K562 (cell line): ENCODE data around the gene CELSR2. TPM values are rescaled to one million over a fixed set of nuclear protein-coding genes. Genes with fewer than 3 reads are reported as not detected.

Experiments
- ATAC-seq: fragments of 200-7000 bp; cut with Tn5 transposase; 3 replicates; pipeline ENCODE4 v1.9.1; 2020; ENCODE audit warnings: moderate library complexity
- BruUV-seq: library from RNA; stranded (reverse); fragments of 400-500 nt; replicated peaks from 2 replicates; lab custom pipeline; 2021; lab: Mats Ljungman, UMichigan
- CTCF ChIA-PET: fragments of 300-600 bp; formaldehyde crosslinking; extraction: SDS; loops from one replicate; lab custom pipeline; 2021; ENCODE audit warnings: low intra/inter-chr PET ratio; lab: Yijun Ruan, JAX
- POLR2A ChIA-PET: fragments of 300-600, 350-650 bp; sonication (Branson Sonifier 250); formaldehyde crosslinking; extraction: SDS; loops from one replicate; lab custom pipeline; 2021; ENCODE audit warnings: antibody characterized with exemption, inconsistent platforms; lab: Yijun Ruan, JAX
- DNase-seq, 4 experiments: peaks; one replicate each; pipeline versions ENCODE4 v3.0.0 to v3.0.0-alpha.2; 2011 to 2018; ENCODE audit warnings: low spot score in 3 of 4, mixed read lengths in 3 of 4; ENCODE audit errors: extremely low read depth in 1 of 4
- FAIRE-seq: peaks from 2 replicates; lab custom pipeline; 2011; peaks lifted over from hg19 to GRCh38; lab: Jason Lieb, UNC
- H2AFZ ChIP-seq: 2 replicates; pipeline ENCODE4 v1.6.0; 2011; ENCODE audit warnings: low read depth, low read length, control low read depth, inconsistent platforms
- H3K27ac ChIP-seq: fragments of 200-600 bp; 3 replicates; pipeline ENCODE4 v1.8.0; 2011; ENCODE audit warnings: low read depth, mild to moderate bottlenecking, control low read depth, inconsistent platforms, low read length, moderate library complexity, mixed read lengths; ENCODE audit errors: extremely low read depth
- H3K27me3 ChIP-seq, 2 experiments: fragments of 300-600 bp in 1 of 2; 2 replicates in 1 of 2; 3 replicates in 1 of 2; pipeline versions ENCODE4 v1.6.0 to v1.8.0; 2011; ENCODE audit warnings: inconsistent platforms in 2 of 2, low read length in 2 of 2, mild to moderate bottlenecking in 1 of 2, mixed read lengths in 1 of 2, moderate library complexity in 1 of 2; ENCODE audit not compliant: control insufficient read depth in 2 of 2, insufficient read depth in 2 of 2
- H3K36me3 ChIP-seq: fragments of 300-600 bp; 3 replicates; pipeline ENCODE4 v1.8.0; 2011; ENCODE audit warnings: mild to moderate bottlenecking, low read length, inconsistent platforms; ENCODE audit not compliant: control insufficient read depth, insufficient read depth
- H3K4me1 ChIP-seq, 2 experiments: fragments of 200-600 bp in 1 of 2; replicated peaks in 1 of 2; 2 replicates in 1 of 2; 3 replicates in 1 of 2; pipeline versions ENCODE4 v1.5.1 to v1.8.0; 2011; ENCODE audit warnings: inconsistent platforms in 2 of 2, low read length in 2 of 2, mild to moderate bottlenecking in 1 of 2, mixed read lengths in 1 of 2, moderate library complexity in 1 of 2; ENCODE audit not compliant: control insufficient read depth in 2 of 2, insufficient read depth in 2 of 2
- H3K4me2 ChIP-seq: 2 replicates; pipeline ENCODE4 v1.6.1; 2011; ENCODE audit warnings: low read length, control low read depth, inconsistent platforms, mixed read lengths; ENCODE audit not compliant: insufficient read depth
- H3K4me3 ChIP-seq: fragments of 200-600 bp; sonication (generic), shearing (Covaris generic); 2 replicates; pipeline ENCODE4 v1.5.1; 2016; ENCODE audit warnings: control low read depth, inconsistent platforms
- H3K79me2 ChIP-seq: fragments of 200-600 bp; 3 replicates; pipeline ENCODE4 v1.8.0; 2011; ENCODE audit warnings: low read length, inconsistent platforms; ENCODE audit not compliant: control insufficient read depth, insufficient read depth
- H3K9ac ChIP-seq, 2 experiments: 2 replicates each; pipeline versions ENCODE4 v1.6.0 to v1.6.1; 2011; ENCODE audit warnings: low read depth in 2 of 2, low read length in 2 of 2, control low read depth in 1 of 2, inconsistent platforms in 1 of 2, mild to moderate bottlenecking in 1 of 2, mixed read lengths in 1 of 2; ENCODE audit not compliant: insufficient read depth in 1 of 2
- H3K9me1 ChIP-seq: one replicate; pipeline ENCODE4 v1.6.0; 2011; ENCODE audit warnings: inconsistent platforms, mild to moderate bottlenecking, low read length, moderate library complexity; ENCODE audit not compliant: control insufficient read depth, insufficient read depth
- H3K9me3 ChIP-seq: replicated peaks from 2 replicates; pipeline ENCODE4 v1.5.1; 2011; ENCODE audit warnings: low read depth, low read length, inconsistent platforms; ENCODE audit not compliant: control insufficient read depth, insufficient read depth
- H4K20me1 ChIP-seq: replicated peaks from 2 replicates; pipeline ENCODE4 v1.6.1; 2011; ENCODE audit warnings: low read length, inconsistent platforms, mixed read lengths; ENCODE audit not compliant: control insufficient read depth, insufficient read depth
- BCOR ChIP-seq: fragments of 450-650 bp; IDR thresholded peaks from 2 replicates; pipeline ENCODE4 v1.6.1; 2016
- EP400 ChIP-seq: fragments of 450-650 bp; IDR thresholded peaks from 2 replicates; pipeline ENCODE4 v1.6.1; 2017; ENCODE audit warnings: antibody characterized with exemption, mild to moderate bottlenecking, moderate library complexity
- ZKSCAN1 ChIP-seq: fragments of 150-350 bp; IDR thresholded peaks from 2 replicates; pipeline ENCODE4 v1.6.1; 2016; ENCODE audit warnings: low read depth, low read length
- ZNF121 ChIP-seq: sonication (generic); formaldehyde crosslinking; conservative IDR thresholded peaks from 2 replicates; pipeline ENCODE4 v1.8.0; 2022; ENCODE audit warnings: missing genetic modification reagents
- WGBS: fragments of 100-300 bp; shearing (Covaris generic); methylation state at CpG from one replicate; pipeline ENCODE4 v1.1.6; 2016; ENCODE audit warnings: low coverage, mixed read lengths; ENCODE audit not compliant: insufficient coverage; ENCODE audit errors: missing lambda C conversion rate; 5-methylcytosine and 5-hydroxymethylcytosine counted together
- in situ Hi-C: fragments of 300-500 bp; cut with MboI; formaldehyde crosslinking; loops from 4 replicates; pipeline ENCODE4 v1.15.0; 2018; ENCODE audit warnings: inconsistent platforms, mixed read lengths
- intact Hi-C: fragments of 100-400 bp; cut with micrococcal nuclease; formaldehyde crosslinking; loops from 2 replicates; pipeline ENCODE4 v1.14.2; 2022
- polyA plus RNA-seq, 8 experiments: library from polyadenylated mRNA; depleted of rRNA in 4 of 8; stranded (reverse) in 5 of 8; unstranded in 3 of 8; fragments of >200 nt; fragmentation: Nextera tagmentation in 2 of 8; fragmentation: Illumina TruSeq in 1 of 8; extraction: Ambion mirVana in 2 of 8; extraction: Trizol in 1 of 8; gene quantifications; 2 replicates each; pipeline versions ENCODE4 v1.2.1 to v1.2.3, GENCODE V29; 2011 to 2014; ENCODE audit warnings: inconsistent platforms in 1 of 8, missing spikeins in 1 of 8
- total RNA-seq, 7 experiments: library from RNA; depleted of rRNA in 6 of 7; stranded (reverse); fragments of >200 nt in 6 of 7; fragmentation: Illumina TruSeq in 2 of 7; extraction: Trizol in 2 of 7; gene quantifications; 2 replicates each; pipeline versions ENCODE4 v1.2.1 to v1.2.3, GENCODE V29; 2011 to 2021; ENCODE audit warnings: low replicate concordance in 1 of 7
- TF ChIP-seq, protein P1 (sequence below): IDR thresholded peaks from 2 replicates; pipeline ENCODE4 v1.6.1; 2011; ENCODE audit not compliant: insufficient read length; ENCODE audit errors: extremely low read depth

The CELSR2 gene
- total and polyA plus RNA-seq, 9 of the 15 experiments (the other 6 are each of a cell fraction or from before 2014, with no cell fraction given), result 0.31 to 21.9 (median 4.2) TPM

DNA sequence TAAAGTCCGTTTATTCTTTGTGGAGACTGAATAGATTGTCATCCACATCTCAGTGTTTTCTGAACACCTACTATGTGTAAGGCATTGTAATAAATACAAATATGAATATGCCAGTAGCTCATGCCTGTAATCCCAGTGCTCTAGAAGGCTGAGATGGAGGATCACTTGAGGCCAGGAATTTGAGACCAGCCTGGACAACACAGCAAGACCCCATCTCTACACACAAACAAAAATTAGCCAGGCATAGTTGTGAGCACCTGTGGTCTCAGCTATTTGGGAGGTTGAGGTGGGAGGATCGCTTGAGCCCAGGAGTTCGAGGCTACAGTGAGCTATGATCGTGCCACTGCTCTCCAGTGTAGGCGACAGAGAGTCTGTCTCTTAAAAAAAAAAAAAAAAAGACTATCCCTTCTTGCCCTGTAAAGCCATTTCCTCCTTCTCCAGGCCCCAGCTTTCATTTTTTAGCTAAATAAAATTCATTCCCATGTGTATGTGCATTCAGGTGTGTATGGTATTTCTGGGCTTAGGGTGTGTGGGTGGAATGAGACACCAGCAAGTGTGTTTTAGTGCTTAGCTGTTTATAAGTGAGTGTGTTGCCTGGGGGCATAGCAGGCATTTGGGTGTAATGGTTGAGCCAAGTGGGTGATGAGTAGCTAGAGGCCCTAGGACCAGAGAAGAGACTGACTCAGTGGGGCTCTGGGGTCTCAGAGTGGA is 7.8 kb downstream of the CELSR2 start:
- H3K9ac ChIP-seq, result peak overlapping the region in 1 of 2 experiments; percentile 53; a peak in 1 of 4 replicates
- H3K4me2 ChIP-seq, result no peak overlapping the region
- in situ Hi-C loops, result no loop called here
- peaks cover 33 to 63% of the 10 kb centered on the region in 2 experiments for H3K4me1 ChIP-seq
- FAIRE-seq (no peak), DNase-seq (no peak), ATAC-seq (no peak)
- H4K20me1 ChIP-seq, result no peaks in the 10 kb centered on the region
- peaks cover 4% of the 10 kb centered on the region for H3K9me1 ChIP-seq
- ChIA-PET CTCF (no interaction called here), POLR2A (interaction anchor here (0.6 to 1.9 kb wide), 10 partner anchors 11 to 464 kb away, joined by 3 to 5 read pairs (median 3); partner anchors contain the start of genes GNAI3 and SORT1)
- peaks cover 27% of the 10 kb centered on the region for H3K79me2 ChIP-seq
- no TSS peak for BruUV-seq
- no peaks in the 10 kb centered on the region for H3K9me3 ChIP-seq
- no peak overlapping the region for H2AFZ ChIP-seq
- TF ChIP-seq ZKSCAN1 (peak; percentile 57; the same call in 1 of the 2 replicates), EP400 (no peak), BCOR (peak; percentile 33; the same call in 1 of the 2 replicates), ZNF121 (CRISPR knock-in tag) (peak; percentile 95)
- TF ChIP-seq, protein P1, sequence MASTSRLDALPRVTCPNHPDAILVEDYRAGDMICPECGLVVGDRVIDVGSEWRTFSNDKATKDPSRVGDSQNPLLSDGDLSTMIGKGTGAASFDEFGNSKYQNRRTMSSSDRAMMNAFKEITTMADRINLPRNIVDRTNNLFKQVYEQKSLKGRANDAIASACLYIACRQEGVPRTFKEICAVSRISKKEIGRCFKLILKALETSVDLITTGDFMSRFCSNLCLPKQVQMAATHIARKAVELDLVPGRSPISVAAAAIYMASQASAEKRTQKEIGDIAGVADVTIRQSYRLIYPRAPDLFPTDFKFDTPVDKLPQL, result no peak
- H3K27me3 ChIP-seq, result no peaks in the 10 kb centered on the region
- peaks cover 23% of the 10 kb centered on the region; the same call in 2 of the 3 replicates for H3K36me3 ChIP-seq
- intact Hi-C loops, result no loop called here
- WGBS, result 73% methylated on average over 5 of the region's 5 CpGs
- H3K4me3 ChIP-seq, result no peak overlapping the region
- no peak overlapping the region; the same call in 2 of the 3 replicates for H3K27ac ChIP-seq
